K562 (cell line): ENCODE measurements around the gene FAM174B. TPM values are rescaled to one million over a fixed set of nuclear protein-coding genes. Genes with fewer than 3 reads are reported as not detected.

Source experiments
- C11orf30 ChIP-seq: fragments of 450-650 bp; IDR thresholded peaks from 2 replicates; pipeline ENCODE4 v1.6.1; 2016; ENCODE audit warnings: low read depth, mild to moderate bottlenecking
- CREB1 ChIP-seq, 2 experiments: sonication (generic) in 1 of 2; formaldehyde crosslinking in 1 of 2; IDR thresholded peaks; 2 replicates each; pipeline versions ENCODE4 v1.6.1 to v1.8.0; 2012 to 2022; ENCODE audit warnings: inconsistent platforms in 1 of 2, mild to moderate bottlenecking in 1 of 2, missing genetic modification reagents in 1 of 2, moderate library complexity in 1 of 2
- EZH2 ChIP-seq: IDR thresholded peaks from 2 replicates; pipeline ENCODE4 v1.6.1; 2012; ENCODE audit warnings: low read depth, mild to moderate bottlenecking, inconsistent platforms, low read length, borderline replicate concordance
- IFI16 ChIP-seq: fragments of 250-450 bp; sonication (Bioruptor Pico); IDR thresholded peaks from 2 replicates; pipeline ENCODE4 v2.1.2; 2022; ENCODE audit warnings: mild to moderate bottlenecking, inconsistent platforms
- KHSRP ChIP-seq: fragments of 450-650 bp; IDR thresholded peaks from 2 replicates; pipeline ENCODE4 v1.6.1; 2017
- NFE2L1 ChIP-seq: fragments of 450-650 bp; IDR thresholded peaks from 2 replicates; pipeline ENCODE4 v1.6.1; 2016; ENCODE audit warnings: missing genetic modification characterization, low read depth, mild to moderate bottlenecking, missing compliant biosample characterization, moderate library complexity, borderline replicate concordance
- NFIX ChIP-seq: fragments of 250-450 bp; sonication (Bioruptor Pico); IDR thresholded peaks from 2 replicates; pipeline ENCODE4 v1.4.0; 2020; ENCODE audit warnings: low read depth, mild to moderate bottlenecking, moderate library complexity
- SIX5 ChIP-seq, 2 experiments: IDR thresholded peaks; 2 replicates each; pipeline ENCODE4 v1.6.1; 2011; ENCODE audit warnings: low read length in 2 of 2, borderline replicate concordance in 1 of 2, low read depth in 1 of 2, mild to moderate bottlenecking in 1 of 2, moderate library complexity in 1 of 2; ENCODE audit not compliant: insufficient read depth in 1 of 2
- ZNF431 ChIP-seq: sonication (generic); formaldehyde crosslinking; IDR thresholded peaks from 2 replicates; pipeline ENCODE4 v1.8.0; 2022; ENCODE audit warnings: mild to moderate bottlenecking, missing genetic modification reagents
- polyA plus RNA-seq, 8 experiments: library from polyadenylated mRNA; depleted of rRNA in 4 of 8; stranded (reverse) in 5 of 8; unstranded in 3 of 8; fragments of >200 nt; fragmentation: Nextera tagmentation in 2 of 8; fragmentation: Illumina TruSeq in 1 of 8; extraction: Ambion mirVana in 2 of 8; extraction: Trizol in 1 of 8; gene quantifications; 2 replicates each; pipeline versions ENCODE4 v1.2.1 to v1.2.3, GENCODE V29; 2011 to 2014; ENCODE audit warnings: inconsistent platforms in 1 of 8, missing spikeins in 1 of 8
- total RNA-seq, 7 experiments: library from RNA; depleted of rRNA in 6 of 7; stranded (reverse); fragments of >200 nt in 6 of 7; fragmentation: Illumina TruSeq in 2 of 7; extraction: Trizol in 2 of 7; gene quantifications; 2 replicates each; pipeline versions ENCODE4 v1.2.1 to v1.2.3, GENCODE V29; 2011 to 2021; ENCODE audit warnings: low replicate concordance in 1 of 7
- TF ChIP-seq, protein P1 (sequence below): fragments of 250-450 bp; sonication (Bioruptor Pico); IDR thresholded peaks from 2 replicates; pipeline ENCODE4 v1.8.0; 2021; ENCODE audit warnings: mild to moderate bottlenecking, moderate library complexity
- TF ChIP-seq, protein P2 (sequence below): IDR thresholded peaks from 2 replicates; pipeline ENCODE4 v1.6.1; 2016; ENCODE audit warnings: missing genetic modification characterization, missing compliant biosample characterization
- TF ChIP-seq, protein P3 (sequence below): IDR thresholded peaks from 3 replicates; pipeline ENCODE4 v1.6.1; 2011; ENCODE audit warnings: borderline replicate concordance, mild to moderate bottlenecking, moderate library complexity; ENCODE audit not compliant: insufficient read length; ENCODE audit errors: extremely low read depth
- TF ChIP-seq, protein P4 (sequence below): fragments of 150-350 bp; IDR thresholded peaks from 2 replicates; pipeline ENCODE4 v1.6.1; 2014; ENCODE audit warnings: low read depth, mild to moderate bottlenecking, low read length, borderline replicate concordance
- TF ChIP-seq, protein P5 (sequence below): fragments of 450-650 bp; IDR thresholded peaks from 2 replicates; pipeline ENCODE4 v1.6.1; 2016; ENCODE audit warnings: missing biosample characterization, missing genetic modification characterization

The FAM174B gene
- total and polyA plus RNA-seq, 9 of the 15 experiments (the other 6 are each of a cell fraction or from before 2014, with no cell fraction given): 0.39 to 2.7 (median 1.9) TPM; not detected in 1

DNA sequence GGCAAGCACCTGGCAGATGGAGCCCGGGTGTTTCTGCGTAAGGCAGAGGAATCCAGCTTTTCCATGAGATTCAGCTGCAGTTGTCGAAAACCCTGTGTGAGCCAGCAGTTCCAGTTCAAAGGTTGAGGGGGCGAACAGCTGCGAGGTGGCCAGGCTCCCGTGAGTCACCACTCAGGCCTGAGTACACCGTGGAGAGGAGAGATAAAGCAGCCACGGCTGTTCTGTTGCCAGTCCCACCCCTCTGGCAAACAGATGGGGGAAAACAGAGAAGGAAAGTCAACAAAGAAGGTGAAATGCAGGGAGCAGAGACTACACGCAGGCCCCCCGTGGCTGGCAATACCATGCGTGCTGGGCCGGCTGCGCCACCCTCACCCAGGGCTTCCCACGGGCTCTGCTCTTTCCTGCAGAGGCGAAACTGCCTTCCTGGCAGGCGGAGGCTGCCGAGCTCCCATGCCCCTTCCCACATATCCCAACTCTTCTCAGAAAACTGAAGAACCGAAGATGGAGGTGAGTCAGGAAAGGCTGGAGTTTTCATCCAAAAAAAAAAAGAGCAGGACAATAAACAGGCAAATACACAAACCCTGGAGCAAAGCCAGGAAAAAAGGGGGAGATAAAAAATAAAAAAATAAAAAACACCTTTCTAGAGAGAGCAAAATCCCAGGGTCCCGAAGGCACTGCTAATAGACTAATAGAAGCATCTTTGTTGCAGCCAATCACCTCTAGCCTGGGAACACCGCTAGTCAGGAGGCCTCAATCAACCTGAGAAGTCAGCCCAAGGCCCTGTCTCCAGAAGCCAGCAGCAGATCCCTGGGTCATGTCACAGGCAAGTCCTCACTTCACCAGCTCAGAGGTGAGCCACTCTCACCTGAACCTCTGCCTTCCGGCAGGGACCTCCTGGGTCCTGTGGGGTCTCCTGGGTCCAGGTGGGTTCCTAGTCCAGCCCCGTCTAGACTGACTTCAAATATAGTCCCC is 37.7 kb downstream of the FAM174B start (continued):
- TF ChIP-seq, protein P1, sequence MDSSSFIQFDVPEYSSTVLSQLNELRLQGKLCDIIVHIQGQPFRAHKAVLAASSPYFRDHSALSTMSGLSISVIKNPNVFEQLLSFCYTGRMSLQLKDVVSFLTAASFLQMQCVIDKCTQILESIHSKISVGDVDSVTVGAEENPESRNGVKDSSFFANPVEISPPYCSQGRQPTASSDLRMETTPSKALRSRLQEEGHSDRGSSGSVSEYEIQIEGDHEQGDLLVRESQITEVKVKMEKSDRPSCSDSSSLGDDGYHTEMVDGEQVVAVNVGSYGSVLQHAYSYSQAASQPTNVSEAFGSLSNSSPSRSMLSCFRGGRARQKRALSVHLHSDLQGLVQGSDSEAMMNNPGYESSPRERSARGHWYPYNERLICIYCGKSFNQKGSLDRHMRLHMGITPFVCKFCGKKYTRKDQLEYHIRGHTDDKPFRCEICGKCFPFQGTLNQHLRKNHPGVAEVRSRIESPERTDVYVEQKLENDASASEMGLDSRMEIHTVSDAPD (CRISPR knock-in tag): no peak
- TF ChIP-seq KHSRP (no peak), EZH2 (no peak), NFIX (CRISPR knock-in tag) (no peak), SIX5 (IDR thresholded peaks at IDR 0.05; ENCODE audit: borderline replicate concordance in 1 of 2, insufficient read depth in 1 of 2, low read depth in 1 of 2, low read length in 2 of 2) (no peak), IFI16 (no peak), CREB1 (IDR thresholded peaks at IDR 0.05) (peak; percentile 65), CREB1 (CRISPR knock-in tag; IDR thresholded peaks at IDR 0.05) (no peak), ZNF431 (CRISPR knock-in tag) (no peak), C11orf30 (no peak), NFE2L1 (tag) (no peak)
- TF ChIP-seq, protein P2, sequence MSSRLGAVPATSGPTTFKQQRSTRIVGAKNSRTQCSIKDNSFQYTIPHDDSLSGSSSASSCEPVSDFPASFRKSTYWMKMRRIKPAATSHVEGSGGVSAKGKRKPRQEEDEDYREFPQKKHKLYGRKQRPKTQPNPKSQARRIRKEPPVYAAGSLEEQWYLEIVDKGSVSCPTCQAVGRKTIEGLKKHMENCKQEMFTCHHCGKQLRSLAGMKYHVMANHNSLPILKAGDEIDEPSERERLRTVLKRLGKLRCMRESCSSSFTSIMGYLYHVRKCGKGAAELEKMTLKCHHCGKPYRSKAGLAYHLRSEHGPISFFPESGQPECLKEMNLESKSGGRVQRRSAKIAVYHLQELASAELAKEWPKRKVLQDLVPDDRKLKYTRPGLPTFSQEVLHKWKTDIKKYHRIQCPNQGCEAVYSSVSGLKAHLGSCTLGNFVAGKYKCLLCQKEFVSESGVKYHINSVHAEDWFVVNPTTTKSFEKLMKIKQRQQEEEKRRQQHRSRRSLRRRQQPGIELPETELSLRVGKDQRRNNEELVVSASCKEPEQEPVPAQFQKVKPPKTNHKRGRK (tag): no peak
- TF ChIP-seq, protein P3, sequence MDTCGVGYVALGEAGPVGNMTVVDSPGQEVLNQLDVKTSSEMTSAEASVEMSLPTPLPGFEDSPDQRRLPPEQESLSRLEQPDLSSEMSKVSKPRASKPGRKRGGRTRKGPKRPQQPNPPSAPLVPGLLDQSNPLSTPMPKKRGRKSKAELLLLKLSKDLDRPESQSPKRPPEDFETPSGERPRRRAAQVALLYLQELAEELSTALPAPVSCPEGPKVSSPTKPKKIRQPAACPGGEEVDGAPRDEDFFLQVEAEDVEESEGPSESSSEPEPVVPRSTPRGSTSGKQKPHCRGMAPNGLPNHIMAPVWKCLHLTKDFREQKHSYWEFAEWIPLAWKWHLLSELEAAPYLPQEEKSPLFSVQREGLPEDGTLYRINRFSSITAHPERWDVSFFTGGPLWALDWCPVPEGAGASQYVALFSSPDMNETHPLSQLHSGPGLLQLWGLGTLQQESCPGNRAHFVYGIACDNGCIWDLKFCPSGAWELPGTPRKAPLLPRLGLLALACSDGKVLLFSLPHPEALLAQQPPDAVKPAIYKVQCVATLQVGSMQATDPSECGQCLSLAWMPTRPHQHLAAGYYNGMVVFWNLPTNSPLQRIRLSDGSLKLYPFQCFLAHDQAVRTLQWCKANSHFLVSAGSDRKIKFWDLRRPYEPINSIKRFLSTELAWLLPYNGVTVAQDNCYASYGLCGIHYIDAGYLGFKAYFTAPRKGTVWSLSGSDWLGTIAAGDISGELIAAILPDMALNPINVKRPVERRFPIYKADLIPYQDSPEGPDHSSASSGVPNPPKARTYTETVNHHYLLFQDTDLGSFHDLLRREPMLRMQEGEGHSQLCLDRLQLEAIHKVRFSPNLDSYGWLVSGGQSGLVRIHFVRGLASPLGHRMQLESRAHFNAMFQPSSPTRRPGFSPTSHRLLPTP: no peak
- TF ChIP-seq, protein P4, sequence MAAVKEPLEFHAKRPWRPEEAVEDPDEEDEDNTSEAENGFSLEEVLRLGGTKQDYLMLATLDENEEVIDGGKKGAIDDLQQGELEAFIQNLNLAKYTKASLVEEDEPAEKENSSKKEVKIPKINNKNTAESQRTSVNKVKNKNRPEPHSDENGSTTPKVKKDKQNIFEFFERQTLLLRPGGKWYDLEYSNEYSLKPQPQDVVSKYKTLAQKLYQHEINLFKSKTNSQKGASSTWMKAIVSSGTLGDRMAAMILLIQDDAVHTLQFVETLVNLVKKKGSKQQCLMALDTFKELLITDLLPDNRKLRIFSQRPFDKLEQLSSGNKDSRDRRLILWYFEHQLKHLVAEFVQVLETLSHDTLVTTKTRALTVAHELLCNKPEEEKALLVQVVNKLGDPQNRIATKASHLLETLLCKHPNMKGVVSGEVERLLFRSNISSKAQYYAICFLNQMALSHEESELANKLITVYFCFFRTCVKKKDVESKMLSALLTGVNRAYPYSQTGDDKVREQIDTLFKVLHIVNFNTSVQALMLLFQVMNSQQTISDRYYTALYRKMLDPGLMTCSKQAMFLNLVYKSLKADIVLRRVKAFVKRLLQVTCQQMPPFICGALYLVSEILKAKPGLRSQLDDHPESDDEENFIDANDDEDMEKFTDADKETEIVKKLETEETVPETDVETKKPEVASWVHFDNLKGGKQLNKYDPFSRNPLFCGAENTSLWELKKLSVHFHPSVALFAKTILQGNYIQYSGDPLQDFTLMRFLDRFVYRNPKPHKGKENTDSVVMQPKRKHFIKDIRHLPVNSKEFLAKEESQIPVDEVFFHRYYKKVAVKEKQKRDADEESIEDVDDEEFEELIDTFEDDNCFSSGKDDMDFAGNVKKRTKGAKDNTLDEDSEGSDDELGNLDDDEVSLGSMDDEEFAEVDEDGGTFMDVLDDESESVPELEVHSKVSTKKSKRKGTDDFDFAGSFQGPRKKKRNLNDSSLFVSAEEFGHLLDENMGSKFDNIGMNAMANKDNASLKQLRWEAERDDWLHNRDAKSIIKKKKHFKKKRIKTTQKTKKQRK: no peak
- TF ChIP-seq, protein P5, sequence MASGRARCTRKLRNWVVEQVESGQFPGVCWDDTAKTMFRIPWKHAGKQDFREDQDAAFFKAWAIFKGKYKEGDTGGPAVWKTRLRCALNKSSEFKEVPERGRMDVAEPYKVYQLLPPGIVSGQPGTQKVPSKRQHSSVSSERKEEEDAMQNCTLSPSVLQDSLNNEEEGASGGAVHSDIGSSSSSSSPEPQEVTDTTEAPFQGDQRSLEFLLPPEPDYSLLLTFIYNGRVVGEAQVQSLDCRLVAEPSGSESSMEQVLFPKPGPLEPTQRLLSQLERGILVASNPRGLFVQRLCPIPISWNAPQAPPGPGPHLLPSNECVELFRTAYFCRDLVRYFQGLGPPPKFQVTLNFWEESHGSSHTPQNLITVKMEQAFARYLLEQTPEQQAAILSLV: no peak
